ENCODE results near the gene PFAS.

PFAS gene

GRCh38 chr17:8220783-8221662, 28.1 kb upstream of the PFAS start:
- Histone ChIP-seq H3K4me1 (ENCODE audit: control insufficient read depth, insufficient read depth, low read length) (peaks cover 5% of the 10 kb centered on the region; the same call in 1 of the 2 replicates), H3K4me3 (ENCODE audit: low read depth, low read length) (peak overlapping the region; percentile 91)

GRCh38 chr17:8221663-8222379, 27.3 kb upstream of the PFAS start:
- H3K4me1 ChIP-seq (ENCODE audit: control insufficient read depth, insufficient read depth, low read length), result peaks cover 5% of the 10 kb centered on the region; the same call in 1 of the 2 replicates
- peak overlapping the region; percentile 98 for H3K27ac ChIP-seq (ENCODE audit: low read depth, low read length)
- H3K36me3 ChIP-seq (ENCODE audit: control insufficient read depth, insufficient read depth, low read length), result no peaks in the 10 kb centered on the region
- H3K9me3 ChIP-seq (ENCODE audit: control insufficient read depth, insufficient read depth, low read length), result no peaks in the 10 kb centered on the region
- peak overlapping the region; percentile 91 for H3K4me3 ChIP-seq (ENCODE audit: low read depth, low read length)
- H3K27me3 ChIP-seq (ENCODE audit: control insufficient read depth, insufficient read depth, low read length), result no peaks in the 10 kb centered on the region
- H3K9ac ChIP-seq (ENCODE audit: low read depth, low read length), result peak overlapping the region; percentile 88

More at GRCh38 chr17:8220783-8221662, 28.1 kb upstream of the PFAS start:
- Histone ChIP-seq H3K36me3 (ENCODE audit: control insufficient read depth, insufficient read depth, low read length) (no peaks in the 10 kb centered on the region), H3K27me3 (ENCODE audit: control insufficient read depth, insufficient read depth, low read length) (no peaks in the 10 kb centered on the region), H3K27ac (ENCODE audit: low read depth, low read length) (peak overlapping the region; percentile 84), H3K9ac (ENCODE audit: low read depth, low read length) (peak overlapping the region; percentile 88), H3K9me3 (ENCODE audit: control insufficient read depth, insufficient read depth, low read length) (no peaks in the 10 kb centered on the region)

- H3K27me3 ChIP-seq (ENCODE audit: control insufficient read depth, insufficient read depth, low read length), result no peaks in the 10 kb centered on the region
- no peak overlapping the region for H3K9ac ChIP-seq (ENCODE audit: low read depth, low read length)
- peaks cover 9% of the 10 kb centered on the region; the same call in 1 of the 2 replicates for H3K4me1 ChIP-seq (ENCODE audit: control insufficient read depth, insufficient read depth, low read length)
- no peaks in the 10 kb centered on the region for H3K9me3 ChIP-seq (ENCODE audit: control insufficient read depth, insufficient read depth, low read length)
- peak overlapping the region; percentile 98 for H3K27ac ChIP-seq (ENCODE audit: low read depth, low read length)
- H3K36me3 ChIP-seq (ENCODE audit: control insufficient read depth, insufficient read depth, low read length), result peaks cover 4% of the 10 kb centered on the region
- H3K4me3 ChIP-seq (ENCODE audit: low read depth, low read length), result peak overlapping the region; percentile 91
These were observed 26.8 kb upstream of the PFAS start for GRCh38 chr17:8222380-8222629.

GRCh38 chr17:8222630-8223355, 26.3 kb upstream of the PFAS start:
- no peaks in the 10 kb centered on the region for H3K27me3 ChIP-seq (ENCODE audit: control insufficient read depth, insufficient read depth, low read length)
- peak overlapping the region; percentile 98 for H3K27ac ChIP-seq (ENCODE audit: low read depth, low read length)
- H3K4me3 ChIP-seq (ENCODE audit: low read depth, low read length), result peak overlapping the region; percentile 91
- no peaks in the 10 kb centered on the region for H3K9me3 ChIP-seq (ENCODE audit: control insufficient read depth, insufficient read depth, low read length)
- peaks cover 11% of the 10 kb centered on the region; the same call in 1 of the 2 replicates for H3K4me1 ChIP-seq (ENCODE audit: control insufficient read depth, insufficient read depth, low read length)
- H3K9ac ChIP-seq (ENCODE audit: low read depth, low read length), result peak overlapping the region; percentile 68
- H3K36me3 ChIP-seq (ENCODE audit: control insufficient read depth, insufficient read depth, low read length), result peaks cover 8% of the 10 kb centered on the region

- peaks cover 11% of the 10 kb centered on the region; the same call in 1 of the 2 replicates for H3K4me1 ChIP-seq (ENCODE audit: control insufficient read depth, insufficient read depth, low read length)
- H3K27me3 ChIP-seq (ENCODE audit: control insufficient read depth, insufficient read depth, low read length), result no peaks in the 10 kb centered on the region
- peak overlapping the region; percentile 91 for H3K4me3 ChIP-seq (ENCODE audit: low read depth, low read length)
- H3K9ac ChIP-seq (ENCODE audit: low read depth, low read length), result peak overlapping the region; percentile 68
- H3K36me3 ChIP-seq (ENCODE audit: control insufficient read depth, insufficient read depth, low read length), result peaks cover 16% of the 10 kb centered on the region
- no peaks in the 10 kb centered on the region for H3K9me3 ChIP-seq (ENCODE audit: control insufficient read depth, insufficient read depth, low read length)
- H3K27ac ChIP-seq (ENCODE audit: low read depth, low read length), result peak overlapping the region; percentile 98
These were observed 25.5 kb upstream of the PFAS start for GRCh38 chr17:8223356-8224126.

- H3K9ac ChIP-seq (ENCODE audit: low read depth, low read length), result no peak overlapping the region
- no peaks in the 10 kb centered on the region for H3K9me3 ChIP-seq (ENCODE audit: control insufficient read depth, insufficient read depth, low read length)
- H3K27me3 ChIP-seq (ENCODE audit: control insufficient read depth, insufficient read depth, low read length), result no peaks in the 10 kb centered on the region
- peaks cover 11% of the 10 kb centered on the region; the same call in 1 of the 2 replicates for H3K4me1 ChIP-seq (ENCODE audit: control insufficient read depth, insufficient read depth, low read length)
- H3K27ac ChIP-seq (ENCODE audit: low read depth, low read length), result no peak overlapping the region
- H3K36me3 ChIP-seq (ENCODE audit: control insufficient read depth, insufficient read depth, low read length), result peaks cover 32% of the 10 kb centered on the region
- no peak overlapping the region for H3K4me3 ChIP-seq (ENCODE audit: low read depth, low read length)
These were observed 23.9 kb upstream of the PFAS start for GRCh38 chr17:8224891-8225812.

- no peaks in the 10 kb centered on the region for H3K9me3 ChIP-seq (ENCODE audit: control insufficient read depth, insufficient read depth, low read length)
- H3K27me3 ChIP-seq (ENCODE audit: control insufficient read depth, insufficient read depth, low read length), result no peaks in the 10 kb centered on the region
- H3K4me3 ChIP-seq (ENCODE audit: low read depth, low read length), result peak overlapping the region; percentile 75
- peak overlapping the region; percentile 86 for H3K27ac ChIP-seq (ENCODE audit: low read depth, low read length)
- H3K4me1 ChIP-seq (ENCODE audit: control insufficient read depth, insufficient read depth, low read length), result peaks cover 11% of the 10 kb centered on the region; the same call in 1 of the 2 replicates
- H3K9ac ChIP-seq (ENCODE audit: low read depth, low read length), result peak overlapping the region; percentile 74
- peaks cover 40% of the 10 kb centered on the region for H3K36me3 ChIP-seq (ENCODE audit: control insufficient read depth, insufficient read depth, low read length)
These were observed 23.1 kb upstream of the PFAS start for GRCh38 chr17:8225813-8226535.

GRCh38 chr17:8226536-8227237, 22.4 kb upstream of the PFAS start:
- Histone ChIP-seq H3K4me3 (ENCODE audit: low read depth, low read length) (peak overlapping the region; percentile 75), H3K9ac (ENCODE audit: low read depth, low read length) (peak overlapping the region; percentile 74), H3K4me1 (ENCODE audit: control insufficient read depth, insufficient read depth, low read length) (peaks cover 11% of the 10 kb centered on the region; the same call in 1 of the 2 replicates), H3K36me3 (ENCODE audit: control insufficient read depth, insufficient read depth, low read length) (peaks cover 47% of the 10 kb centered on the region), H3K9me3 (ENCODE audit: control insufficient read depth, insufficient read depth, low read length) (no peaks in the 10 kb centered on the region), H3K27ac (ENCODE audit: low read depth, low read length) (peak overlapping the region; percentile 86), H3K27me3 (ENCODE audit: control insufficient read depth, insufficient read depth, low read length) (no peaks in the 10 kb centered on the region)

- H3K9ac ChIP-seq (ENCODE audit: low read depth, low read length), result no peak overlapping the region
- H3K4me3 ChIP-seq (ENCODE audit: low read depth, low read length), result peak overlapping the region; percentile 75
- peaks cover 53% of the 10 kb centered on the region for H3K36me3 ChIP-seq (ENCODE audit: control insufficient read depth, insufficient read depth, low read length)
- peak overlapping the region; percentile 31 for H3K27ac ChIP-seq (ENCODE audit: low read depth, low read length)
- H3K4me1 ChIP-seq (ENCODE audit: control insufficient read depth, insufficient read depth, low read length), result peaks cover 11% of the 10 kb centered on the region; the same call in 1 of the 2 replicates
- H3K9me3 ChIP-seq (ENCODE audit: control insufficient read depth, insufficient read depth, low read length), result no peaks in the 10 kb centered on the region
- H3K27me3 ChIP-seq (ENCODE audit: control insufficient read depth, insufficient read depth, low read length), result no peaks in the 10 kb centered on the region
These were observed 21.9 kb upstream of the PFAS start for GRCh38 chr17:8227238-8227581.

Measured in HUES48 (cell line).